ENCODE data around the gene FAM107B.

GRCh38 chr10:14674376-14675050 is 100.2 kb downstream of the FAM107B start:
- TF ChIP-seq CTCF (IDR thresholded peaks at IDR 0.05) (no peak), POLR2AphosphoS5 (IDR thresholded peaks at IDR 0.05) (no peak), POLR2A (IDR thresholded peaks at IDR 0.05) (no peak), EP300 (IDR thresholded peaks at IDR 0.05) (no peak)

Data from suprapubic skin (tissue), 4 donors.